WTC11 (cell line): ENCODE measurements around the gene ZFYVE28. TPM values are rescaled to one million over a fixed set of nuclear protein-coding genes. Genes with fewer than 3 reads are reported as not detected.

Experiments
- ATAC-seq: fragments of 200-7000 bp; cut with Tn5 transposase; 2 replicates; pipeline ENCODE4 v1.10.0; 2021; ENCODE audit warnings: mild to moderate bottlenecking, moderate library complexity
- CTCF ChIA-PET: fragments of 300-600 bp; sonication (Branson Sonifier 250); formaldehyde crosslinking; loops from one replicate; lab custom pipeline; 2021; ENCODE audit warnings: antibody characterized with exemption; lab: Charles Lee
- POLR2A ChIA-PET: fragments of 350-600 bp; sonication (Branson Sonifier 250); formaldehyde crosslinking; loops from one replicate; lab custom pipeline; 2021; ENCODE audit warnings: antibody characterized with exemption; lab: Charles Lee
- DNase-seq: peaks from one replicate; pipeline ENCODE4 v3.0.0; 2021; ENCODE audit warnings: low spot score
- H3K27ac Mint-ChIP-seq: 2 replicates; pipeline ENCODE4 v1.8.0; 2021; ENCODE audit warnings: mixed read lengths
- H3K27me3 Mint-ChIP-seq: 2 replicates; pipeline ENCODE4 v1.8.0; 2021; ENCODE audit warnings: low read depth, mild to moderate bottlenecking, moderate library complexity, mixed read lengths
- H3K36me3 Mint-ChIP-seq: 2 replicates; pipeline ENCODE4 v1.8.0; 2021; ENCODE audit warnings: mixed read lengths
- H3K4me1 Mint-ChIP-seq: 2 replicates; pipeline ENCODE4 v1.8.0; 2022; ENCODE audit warnings: mixed read lengths
- H3K4me3 Mint-ChIP-seq: 2 replicates; pipeline ENCODE4 v1.8.0; 2021; ENCODE audit warnings: mild to moderate bottlenecking, moderate library complexity, mixed read lengths
- H3K9me3 Mint-ChIP-seq: 2 replicates; pipeline ENCODE4 v1.8.0; 2021; ENCODE audit warnings: mixed read lengths
- CREB1 ChIP-seq: sonication (generic); formaldehyde crosslinking; IDR thresholded peaks from 2 replicates; pipeline ENCODE4 v1.8.0; 2023; ENCODE audit warnings: mild to moderate bottlenecking, missing genetic modification reagents
- ETV6 ChIP-seq: sonication (generic); formaldehyde crosslinking; IDR thresholded peaks from 2 replicates; pipeline ENCODE4 v1.8.1; 2022; ENCODE audit warnings: mild to moderate bottlenecking, missing genetic modification reagents
- IRF2 ChIP-seq: sonication (generic); formaldehyde crosslinking; IDR thresholded peaks from 2 replicates; pipeline ENCODE4 v1.8.0; 2022; ENCODE audit warnings: low read depth, missing genetic modification reagents, borderline replicate concordance
- JAZF1 ChIP-seq: fragments of 250-450 bp; sonication (Bioruptor Pico); IDR thresholded peaks from 2 replicates; pipeline ENCODE4 v1.9.0; 2021; ENCODE audit warnings: moderate library complexity, mild to moderate bottlenecking, inconsistent platforms
- MXD4 ChIP-seq: fragments of 250-450 bp; sonication (Bioruptor Pico); IDR thresholded peaks from 2 replicates; pipeline ENCODE4 v1.8.0; 2021; ENCODE audit warnings: mild to moderate bottlenecking, moderate library complexity, borderline replicate concordance
- MYBL2 ChIP-seq: sonication (generic); formaldehyde crosslinking; IDR thresholded peaks from 2 replicates; pipeline ENCODE4 v1.8.1; 2023; ENCODE audit warnings: mild to moderate bottlenecking, moderate library complexity, missing genetic modification reagents
- NFYB ChIP-seq: sonication (generic); formaldehyde crosslinking; conservative IDR thresholded peaks from 2 replicates; pipeline ENCODE4 v1.8.0; 2022; ENCODE audit warnings: low read depth, missing genetic modification reagents
- RORB ChIP-seq: fragments of 250-450 bp; sonication (Bioruptor Pico); IDR thresholded peaks from 2 replicates; pipeline ENCODE4 v1.9.0; 2021; ENCODE audit warnings: mild to moderate bottlenecking
- SMAD4 ChIP-seq: sonication (generic); formaldehyde crosslinking; IDR thresholded peaks from 2 replicates; pipeline ENCODE4 v1.8.0; 2022; ENCODE audit warnings: mild to moderate bottlenecking, missing genetic modification reagents
- SP1 ChIP-seq: sonication (generic); formaldehyde crosslinking; conservative IDR thresholded peaks from 2 replicates; pipeline ENCODE4 v1.8.1; 2022; ENCODE audit warnings: missing genetic modification reagents
- TEAD1 ChIP-seq: sonication (generic); formaldehyde crosslinking; IDR thresholded peaks from 2 replicates; pipeline ENCODE4 v1.8.0; 2022; ENCODE audit warnings: mild to moderate bottlenecking, missing genetic modification reagents
- ZNF138 ChIP-seq: sonication (generic); formaldehyde crosslinking; conservative IDR thresholded peaks from 2 replicates; pipeline ENCODE4 v1.8.1; 2022; ENCODE audit warnings: mild to moderate bottlenecking, moderate library complexity, missing genetic modification reagents
- total RNA-seq: library from RNA; stranded (reverse); gene quantifications from 3 replicates; pipeline ENCODE4 v1.2.3, GENCODE V29; 2021
- TF ChIP-seq, protein P1 (sequence below): sonication (generic); formaldehyde crosslinking; IDR thresholded peaks from 2 replicates; pipeline ENCODE4 v1.8.0; 2023; ENCODE audit warnings: mild to moderate bottlenecking, missing genetic modification reagents
- TF ChIP-seq, protein P2 (sequence below): fragments of 250-450 bp; sonication (Bioruptor Pico); IDR thresholded peaks from 2 replicates; pipeline ENCODE4 v1.9.0; 2021; ENCODE audit warnings: mild to moderate bottlenecking, borderline replicate concordance
- TF ChIP-seq, protein P3 (sequence below): sonication (generic); formaldehyde crosslinking; IDR thresholded peaks from 2 replicates; pipeline ENCODE4 v1.8.0; 2022; ENCODE audit warnings: mild to moderate bottlenecking, missing genetic modification reagents
- TF ChIP-seq, protein P4 (sequence below): fragments of 200-600 bp; IDR thresholded peaks from 2 replicates; pipeline ENCODE4 v1.8.0; 2022; ENCODE audit warnings: antibody characterized with exemption
- TF ChIP-seq, protein P5 (sequence below): fragments of 250-450 bp; sonication (Bioruptor Pico); IDR thresholded peaks from 2 replicates; pipeline ENCODE4 v1.8.0; 2021; ENCODE audit warnings: mild to moderate bottlenecking

The ZFYVE28 gene
- total RNA-seq, 1 experiment from 2014 or later: 7.8 TPM

DNA sequence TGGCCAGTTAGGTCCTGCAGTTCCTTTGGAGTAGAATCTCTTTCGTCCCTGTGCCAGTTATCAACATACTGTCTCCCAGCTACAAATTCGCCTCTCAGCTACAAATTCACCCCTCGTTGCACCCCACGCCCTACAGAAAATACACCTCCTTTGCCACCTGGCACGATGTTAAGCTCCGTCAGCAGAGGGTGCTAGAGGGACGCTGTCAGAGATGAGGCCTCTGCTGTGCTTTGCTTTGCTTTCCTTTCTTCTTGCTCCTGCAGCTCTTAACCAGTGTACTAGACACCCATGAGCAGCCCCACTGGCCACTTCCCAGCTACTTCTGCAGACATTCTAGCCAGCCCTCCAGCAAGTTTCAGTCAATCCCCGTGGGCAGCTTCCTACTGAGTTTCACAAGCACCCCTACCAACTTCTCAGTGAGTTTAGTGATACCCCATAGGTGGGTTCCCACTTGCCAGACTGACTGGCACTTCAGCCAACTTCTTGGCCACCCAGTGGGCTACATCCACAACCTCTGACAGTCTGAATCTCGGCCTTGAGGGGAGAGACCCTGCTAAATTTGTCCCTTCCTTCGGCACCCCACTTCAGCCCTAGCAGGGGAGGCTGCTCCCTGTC, 198.3 kb downstream of the ZFYVE28 start:
- TF ChIP-seq ZNF138 (CRISPR knock-in tag) (no peak), SMAD4 (CRISPR knock-in tag) (no peak), MYBL2 (no peak), TEAD1 (CRISPR knock-in tag) (0 out of 2 replicates have a peak, but pooled peaks have one; percentile 15), JAZF1 (CRISPR knock-in tag) (no peak), NFYB (CRISPR knock-in tag) (no peak), IRF2 (no peak), CREB1 (CRISPR knock-in tag) (no peak), SP1 (CRISPR knock-in tag) (no peak), MXD4 (no peak), RORB (CRISPR knock-in tag) (no peak), ETV6 (peak; percentile 41; the same call in 1 of the 2 replicates)
- TF ChIP-seq, protein P1, sequence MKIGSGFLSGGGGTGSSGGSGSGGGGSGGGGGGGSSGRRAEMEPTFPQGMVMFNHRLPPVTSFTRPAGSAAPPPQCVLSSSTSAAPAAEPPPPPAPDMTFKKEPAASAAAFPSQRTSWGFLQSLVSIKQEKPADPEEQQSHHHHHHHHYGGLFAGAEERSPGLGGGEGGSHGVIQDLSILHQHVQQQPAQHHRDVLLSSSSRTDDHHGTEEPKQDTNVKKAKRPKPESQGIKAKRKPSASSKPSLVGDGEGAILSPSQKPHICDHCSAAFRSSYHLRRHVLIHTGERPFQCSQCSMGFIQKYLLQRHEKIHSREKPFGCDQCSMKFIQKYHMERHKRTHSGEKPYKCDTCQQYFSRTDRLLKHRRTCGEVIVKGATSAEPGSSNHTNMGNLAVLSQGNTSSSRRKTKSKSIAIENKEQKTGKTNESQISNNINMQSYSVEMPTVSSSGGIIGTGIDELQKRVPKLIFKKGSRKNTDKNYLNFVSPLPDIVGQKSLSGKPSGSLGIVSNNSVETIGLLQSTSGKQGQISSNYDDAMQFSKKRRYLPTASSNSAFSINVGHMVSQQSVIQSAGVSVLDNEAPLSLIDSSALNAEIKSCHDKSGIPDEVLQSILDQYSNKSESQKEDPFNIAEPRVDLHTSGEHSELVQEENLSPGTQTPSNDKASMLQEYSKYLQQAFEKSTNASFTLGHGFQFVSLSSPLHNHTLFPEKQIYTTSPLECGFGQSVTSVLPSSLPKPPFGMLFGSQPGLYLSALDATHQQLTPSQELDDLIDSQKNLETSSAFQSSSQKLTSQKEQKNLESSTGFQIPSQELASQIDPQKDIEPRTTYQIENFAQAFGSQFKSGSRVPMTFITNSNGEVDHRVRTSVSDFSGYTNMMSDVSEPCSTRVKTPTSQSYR: no peak
- TF ChIP-seq, protein P2, sequence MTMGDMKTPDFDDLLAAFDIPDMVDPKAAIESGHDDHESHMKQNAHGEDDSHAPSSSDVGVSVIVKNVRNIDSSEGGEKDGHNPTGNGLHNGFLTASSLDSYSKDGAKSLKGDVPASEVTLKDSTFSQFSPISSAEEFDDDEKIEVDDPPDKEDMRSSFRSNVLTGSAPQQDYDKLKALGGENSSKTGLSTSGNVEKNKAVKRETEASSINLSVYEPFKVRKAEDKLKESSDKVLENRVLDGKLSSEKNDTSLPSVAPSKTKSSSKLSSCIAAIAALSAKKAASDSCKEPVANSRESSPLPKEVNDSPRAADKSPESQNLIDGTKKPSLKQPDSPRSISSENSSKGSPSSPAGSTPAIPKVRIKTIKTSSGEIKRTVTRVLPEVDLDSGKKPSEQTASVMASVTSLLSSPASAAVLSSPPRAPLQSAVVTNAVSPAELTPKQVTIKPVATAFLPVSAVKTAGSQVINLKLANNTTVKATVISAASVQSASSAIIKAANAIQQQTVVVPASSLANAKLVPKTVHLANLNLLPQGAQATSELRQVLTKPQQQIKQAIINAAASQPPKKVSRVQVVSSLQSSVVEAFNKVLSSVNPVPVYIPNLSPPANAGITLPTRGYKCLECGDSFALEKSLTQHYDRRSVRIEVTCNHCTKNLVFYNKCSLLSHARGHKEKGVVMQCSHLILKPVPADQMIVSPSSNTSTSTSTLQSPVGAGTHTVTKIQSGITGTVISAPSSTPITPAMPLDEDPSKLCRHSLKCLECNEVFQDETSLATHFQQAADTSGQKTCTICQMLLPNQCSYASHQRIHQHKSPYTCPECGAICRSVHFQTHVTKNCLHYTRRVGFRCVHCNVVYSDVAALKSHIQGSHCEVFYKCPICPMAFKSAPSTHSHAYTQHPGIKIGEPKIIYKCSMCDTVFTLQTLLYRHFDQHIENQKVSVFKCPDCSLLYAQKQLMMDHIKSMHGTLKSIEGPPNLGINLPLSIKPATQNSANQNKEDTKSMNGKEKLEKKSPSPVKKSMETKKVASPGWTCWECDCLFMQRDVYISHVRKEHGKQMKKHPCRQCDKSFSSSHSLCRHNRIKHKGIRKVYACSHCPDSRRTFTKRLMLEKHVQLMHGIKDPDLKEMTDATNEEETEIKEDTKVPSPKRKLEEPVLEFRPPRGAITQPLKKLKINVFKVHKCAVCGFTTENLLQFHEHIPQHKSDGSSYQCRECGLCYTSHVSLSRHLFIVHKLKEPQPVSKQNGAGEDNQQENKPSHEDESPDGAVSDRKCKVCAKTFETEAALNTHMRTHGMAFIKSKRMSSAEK (CRISPR knock-in tag): no peak
- TF ChIP-seq, protein P3, sequence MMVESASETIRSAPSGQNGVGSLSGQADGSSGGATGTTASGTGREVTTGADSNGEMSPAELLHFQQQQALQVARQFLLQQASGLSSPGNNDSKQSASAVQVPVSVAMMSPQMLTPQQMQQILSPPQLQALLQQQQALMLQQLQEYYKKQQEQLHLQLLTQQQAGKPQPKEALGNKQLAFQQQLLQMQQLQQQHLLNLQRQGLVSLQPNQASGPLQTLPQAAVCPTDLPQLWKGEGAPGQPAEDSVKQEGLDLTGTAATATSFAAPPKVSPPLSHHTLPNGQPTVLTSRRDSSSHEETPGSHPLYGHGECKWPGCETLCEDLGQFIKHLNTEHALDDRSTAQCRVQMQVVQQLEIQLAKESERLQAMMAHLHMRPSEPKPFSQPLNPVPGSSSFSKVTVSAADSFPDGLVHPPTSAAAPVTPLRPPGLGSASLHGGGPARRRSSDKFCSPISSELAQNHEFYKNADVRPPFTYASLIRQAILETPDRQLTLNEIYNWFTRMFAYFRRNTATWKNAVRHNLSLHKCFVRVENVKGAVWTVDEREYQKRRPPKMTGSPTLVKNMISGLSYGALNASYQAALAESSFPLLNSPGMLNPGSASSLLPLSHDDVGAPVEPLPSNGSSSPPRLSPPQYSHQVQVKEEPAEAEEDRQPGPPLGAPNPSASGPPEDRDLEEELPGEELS (CRISPR knock-in tag): no peak
- TF ChIP-seq, protein P4, sequence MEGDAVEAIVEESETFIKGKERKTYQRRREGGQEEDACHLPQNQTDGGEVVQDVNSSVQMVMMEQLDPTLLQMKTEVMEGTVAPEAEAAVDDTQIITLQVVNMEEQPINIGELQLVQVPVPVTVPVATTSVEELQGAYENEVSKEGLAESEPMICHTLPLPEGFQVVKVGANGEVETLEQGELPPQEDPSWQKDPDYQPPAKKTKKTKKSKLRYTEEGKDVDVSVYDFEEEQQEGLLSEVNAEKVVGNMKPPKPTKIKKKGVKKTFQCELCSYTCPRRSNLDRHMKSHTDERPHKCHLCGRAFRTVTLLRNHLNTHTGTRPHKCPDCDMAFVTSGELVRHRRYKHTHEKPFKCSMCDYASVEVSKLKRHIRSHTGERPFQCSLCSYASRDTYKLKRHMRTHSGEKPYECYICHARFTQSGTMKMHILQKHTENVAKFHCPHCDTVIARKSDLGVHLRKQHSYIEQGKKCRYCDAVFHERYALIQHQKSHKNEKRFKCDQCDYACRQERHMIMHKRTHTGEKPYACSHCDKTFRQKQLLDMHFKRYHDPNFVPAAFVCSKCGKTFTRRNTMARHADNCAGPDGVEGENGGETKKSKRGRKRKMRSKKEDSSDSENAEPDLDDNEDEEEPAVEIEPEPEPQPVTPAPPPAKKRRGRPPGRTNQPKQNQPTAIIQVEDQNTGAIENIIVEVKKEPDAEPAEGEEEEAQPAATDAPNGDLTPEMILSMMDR: peak; percentile 78
- TF ChIP-seq, protein P5, sequence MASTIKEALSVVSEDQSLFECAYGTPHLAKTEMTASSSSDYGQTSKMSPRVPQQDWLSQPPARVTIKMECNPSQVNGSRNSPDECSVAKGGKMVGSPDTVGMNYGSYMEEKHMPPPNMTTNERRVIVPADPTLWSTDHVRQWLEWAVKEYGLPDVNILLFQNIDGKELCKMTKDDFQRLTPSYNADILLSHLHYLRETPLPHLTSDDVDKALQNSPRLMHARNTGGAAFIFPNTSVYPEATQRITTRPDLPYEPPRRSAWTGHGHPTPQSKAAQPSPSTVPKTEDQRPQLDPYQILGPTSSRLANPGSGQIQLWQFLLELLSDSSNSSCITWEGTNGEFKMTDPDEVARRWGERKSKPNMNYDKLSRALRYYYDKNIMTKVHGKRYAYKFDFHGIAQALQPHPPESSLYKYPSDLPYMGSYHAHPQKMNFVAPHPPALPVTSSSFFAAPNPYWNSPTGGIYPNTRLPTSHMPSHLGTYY (CRISPR knock-in tag): no peak
- TF ChIP-seq, all 79 proteins: peak for 3
- ATAC-seq (peak; percentile 67), DNase-seq (peak; percentile 86)
- Mint-ChIP-seq H3K4me3 (no peak overlapping the region), H3K9me3 (no peaks in the 10 kb centered on the region), H3K36me3 (no peaks in the 10 kb centered on the region; the same call in 1 of the 2 replicates), H3K4me1 (peaks cover 47% of the 10 kb centered on the region), H3K27ac (no peak overlapping the region), H3K27me3 (peaks cover 87% of the 10 kb centered on the region)
- POLR2A ChIA-PET: interaction anchor here (1.1 kb wide), 1 partner anchor 22 kb away, joined by 5 read pairs; the partner anchor contains the start of genes HAUS3 and POLN
- CTCF ChIA-PET: interaction anchor here (0.5 to 5.8 kb wide), 70 partner anchors 8 to 466 kb away, joined by 3 to 50 read pairs (median 4); partner anchors contain the start of genes CFAP99, HAUS3, MXD4 and NELFA

Other genes starting within 250 kb of the ZFYVE28 start
- 11.9 to 14.7 TPM (median 12.4 TPM) in 3 replicates for gene HAUS3, start 176.5 kb downstream of the ZFYVE28 start, total RNA-seq
- gene POLN, start 176.5 kb downstream of the ZFYVE28 start, total RNA-seq: 2.5 to 3.5 TPM (median 2.8 TPM) in 3 replicates
- gene MXD4, start 156.5 kb downstream of the ZFYVE28 start, total RNA-seq: 17.7 to 22.7 TPM (median 20.4 TPM) in 3 replicates
- gene CFAP99, start 310 bp upstream of the ZFYVE28 start, total RNA-seq: 0.23 to 0.41 TPM in 2 of 3 replicates, not detected in the other
- 77.8 to 87.3 TPM (median 82.5 TPM) in 3 replicates for gene RNF4, start 50.5 kb upstream of the ZFYVE28 start, total RNA-seq
- gene FAM193A, start 118.0 kb upstream of the ZFYVE28 start, total RNA-seq: 24.4 to 28.1 TPM (median 24.6 TPM) in 3 replicates